Neuronal stem cell (in vitro differentiated cells): ENCODE data around the gene PITX2. TPM values are rescaled to one million over a fixed set of nuclear protein-coding genes. Genes with fewer than 3 reads are reported as not detected.

Experiments used
- DNase-seq: peaks from one replicate; pipeline ENCODE4 v3.0.0-alpha.2; 2013; ENCODE audit warnings: low spot score
- H2AFZ ChIP-seq: one replicate; pipeline ENCODE4 v1.6.1; 2013; ENCODE audit warnings: mild to moderate bottlenecking, low read length, inconsistent platforms
- H2AK5ac ChIP-seq: 2 replicates; pipeline ENCODE4 v1.6.1; 2013; ENCODE audit warnings: low read depth, mild to moderate bottlenecking, inconsistent platforms, low read length, moderate library complexity, mixed read lengths
- H2BK120ac ChIP-seq: 2 replicates; pipeline ENCODE4 v1.6.1; 2013; ENCODE audit warnings: low read depth, mild to moderate bottlenecking, inconsistent platforms, low read length, moderate library complexity, mixed read lengths
- H2BK12ac ChIP-seq: one replicate; pipeline ENCODE4 v1.6.1; 2013; ENCODE audit warnings: low read length, inconsistent platforms
- H2BK15ac ChIP-seq: 2 replicates; pipeline ENCODE4 v1.6.1; 2013; ENCODE audit warnings: mild to moderate bottlenecking, low read length, inconsistent platforms, mixed read lengths
- H2BK5ac ChIP-seq: one replicate; pipeline ENCODE4 v1.6.1; 2013; ENCODE audit warnings: inconsistent platforms, mild to moderate bottlenecking, low read length, moderate library complexity
- H3K14ac ChIP-seq: one replicate; pipeline ENCODE4 v1.6.1; 2013; ENCODE audit warnings: low read length, inconsistent platforms
- H3K18ac ChIP-seq: 2 replicates; pipeline ENCODE4 v1.6.1; 2013; ENCODE audit warnings: low read length, inconsistent platforms
- H3K23ac ChIP-seq: 2 replicates; pipeline ENCODE4 v1.6.1; 2013; ENCODE audit warnings: low read depth, mild to moderate bottlenecking, mixed read lengths, low read length, inconsistent platforms; ENCODE audit not compliant: poor library complexity
- H3K27ac ChIP-seq: replicated peaks from 3 replicates; pipeline ENCODE4 v1.5.1; 2013; ENCODE audit warnings: low read length, inconsistent platforms
- H3K27me3 ChIP-seq, 3 experiments: 2 replicates each; pipeline ENCODE4 v1.6.1; 2013; ENCODE audit warnings: low read length in 3 of 3, mild to moderate bottlenecking in 2 of 3, inconsistent platforms in 1 of 3, low read depth in 1 of 3, mixed read lengths in 1 of 3, moderate library complexity in 1 of 3; ENCODE audit not compliant: control insufficient read depth in 3 of 3, insufficient read depth in 3 of 3
- H3K36me3 ChIP-seq, 2 donors: replicated peaks in 1 of 2; 2 replicates each; pipeline ENCODE4 v1.6.1; 2013; ENCODE audit warnings: low read length in 2 of 2; ENCODE audit not compliant: control insufficient read depth in 2 of 2, insufficient read depth in 2 of 2
- H3K4ac ChIP-seq: 2 replicates; pipeline ENCODE4 v1.6.1; 2013; ENCODE audit warnings: inconsistent platforms, mild to moderate bottlenecking, low read length, moderate library complexity
- H3K4me1 ChIP-seq, 2 donors: 1 replicate in 1 of 2; 2 replicates in 1 of 2; pipeline ENCODE4 v1.6.1; 2013; ENCODE audit warnings: low read length in 2 of 2, low read depth in 1 of 2; ENCODE audit not compliant: control insufficient read depth in 2 of 2, insufficient read depth in 1 of 2
- H3K4me2 ChIP-seq: one replicate; pipeline ENCODE4 v1.6.1; 2013; ENCODE audit warnings: mild to moderate bottlenecking, low read length, inconsistent platforms; ENCODE audit not compliant: insufficient read depth, poor library complexity, severe bottlenecking
- H3K4me3 ChIP-seq, 2 donors: 2 replicates each; pipeline ENCODE4 v1.5.1; 2013; ENCODE audit warnings: low read length in 2 of 2, mild to moderate bottlenecking in 2 of 2, inconsistent platforms in 1 of 2, moderate library complexity in 1 of 2
- H3K79me1 ChIP-seq: one replicate; pipeline ENCODE4 v1.6.1; 2013; ENCODE audit warnings: low read depth, mild to moderate bottlenecking, inconsistent platforms, low read length, moderate library complexity
- H3K9ac ChIP-seq: one replicate; pipeline ENCODE4 v1.6.1; 2013; ENCODE audit warnings: mild to moderate bottlenecking, low read depth, low read length, inconsistent platforms; ENCODE audit not compliant: poor library complexity
- H3K9me3 ChIP-seq, 2 donors: replicated peaks in 1 of 2; 2 replicates each; pipeline versions ENCODE3 to v1.6.1; 2013; ENCODE audit warnings: low read length in 2 of 2, mild to moderate bottlenecking in 2 of 2, inconsistent platforms in 1 of 2, low read depth in 1 of 2, mixed read lengths in 1 of 2, moderate library complexity in 1 of 2; ENCODE audit not compliant: control insufficient read depth in 2 of 2, insufficient read depth in 1 of 2
- H4K8ac ChIP-seq: one replicate; pipeline ENCODE4 v1.6.1; 2013; ENCODE audit warnings: low read depth, mild to moderate bottlenecking, inconsistent platforms, low read length, moderate library complexity
- H4K91ac ChIP-seq: one replicate; pipeline ENCODE4 v1.6.1; 2013; ENCODE audit warnings: low read length, low read depth, mild to moderate bottlenecking, inconsistent platforms; ENCODE audit not compliant: poor library complexity
- WGBS, 2 donors: extraction: QIAGEN DNeasy Blood & Tissue Kit; methylation state at CpG; one replicate each; pipeline ENCODE4 v1.1.7; 2013; ENCODE audit warnings: missing lambda C conversion rate in 2 of 2, mixed read lengths in 1 of 2; ENCODE audit not compliant: insufficient read length in 2 of 2, insufficient replicate concordance in 1 of 2; ENCODE audit errors: extremely low coverage in 2 of 2; 5-methylcytosine and 5-hydroxymethylcytosine counted together
- polyA plus RNA-seq, 2 experiments: library from polyadenylated mRNA; stranded (reverse); fragments of 200-250 nt; gene quantifications; one replicate each; pipeline ENCODE4 v1.2.3, GENCODE V29; 2013

Gene PITX2
- polyA plus RNA-seq (2013, experiment 1 of 2), result not detected
- polyA plus RNA-seq (2013, experiment 2 of 2), result 0.04 TPM

DNA sequence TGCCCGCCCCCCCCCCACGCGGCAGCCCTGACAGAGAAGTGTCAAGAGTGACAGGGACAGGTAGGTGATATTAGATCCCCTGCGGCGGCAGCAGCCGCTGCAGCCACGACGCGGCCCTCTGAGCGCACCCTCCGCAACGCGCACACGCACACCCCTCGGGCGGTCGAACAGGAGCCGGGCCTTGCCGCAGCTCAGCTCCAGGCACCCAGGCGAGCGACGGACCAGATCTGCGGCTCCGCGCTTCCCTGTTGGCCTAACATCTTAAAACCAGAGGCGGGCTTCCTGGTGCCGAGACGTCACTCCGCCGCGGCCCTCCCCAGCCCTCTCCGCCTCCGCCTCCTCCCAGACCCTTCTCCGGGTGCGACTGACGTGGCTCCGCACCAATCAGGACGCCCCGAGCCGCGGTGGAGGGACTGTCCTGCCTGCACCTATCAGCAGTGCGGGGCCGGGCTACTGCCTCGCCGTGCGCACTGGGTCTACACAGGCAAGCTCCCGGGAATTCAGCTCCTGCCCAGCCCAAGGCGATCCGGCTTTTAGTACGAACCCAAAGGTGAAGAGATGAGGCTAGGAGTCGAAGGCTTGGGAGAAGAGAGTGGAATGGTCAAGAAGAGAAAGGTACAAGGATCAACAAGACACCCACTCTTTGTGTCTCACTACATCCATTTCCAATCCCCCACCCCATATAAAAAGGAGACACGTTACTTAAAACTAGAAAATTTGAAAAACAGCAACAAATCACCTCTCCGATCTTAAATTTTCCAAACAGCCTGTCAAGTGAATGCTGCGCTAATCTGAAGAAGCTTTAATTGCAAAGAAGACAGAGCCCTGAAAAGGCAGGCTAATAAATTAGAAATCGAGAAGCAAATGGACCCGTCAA is at the start of gene PITX2:
Gene PITX2, minus strand, starts transcription at position 237 of the 877 bp plus-strand sequence. CDS start 617 bp downstream, outside the sequence.
- Histone ChIP-seq H2BK5ac (peak within 1 kb of the TSS; percentile 31), H3K4me2 (peak within 1 kb of the TSS; percentile 97), H3K4me3 (peak within 1 kb of the TSS; percentile 51 to 80), H3K4ac (no peak within 1 kb of the TSS), H3K27me3 (peaks cover 45 to 100% (median 97%) of the 10 kb centered on the region in 3 experiments), H3K79me1 (no peaks in the 10 kb centered on the region), H3K23ac (peak within 1 kb of the TSS; percentile 100), H3K36me3 (no peaks in the 10 kb centered on the region), H3K27ac (no peak within 1 kb of the TSS), H2BK12ac (no peak within 1 kb of the TSS), H3K4me1 (peaks cover 7 to 15% of the 10 kb centered on the region in 2 donors), H4K91ac (no peak within 1 kb of the TSS), H3K9me3 (peaks cover 0 to 2% of the 10 kb centered on the region in 2 donors), H3K18ac (peak within 1 kb of the TSS; percentile 74), H3K9ac (no peak within 1 kb of the TSS), H4K8ac (no peak within 1 kb of the TSS), H2AFZ (peak within 1 kb of the TSS; percentile 98), H2AK5ac (no peak within 1 kb of the TSS), H2BK120ac (no peak within 1 kb of the TSS), H3K14ac (no peak within 1 kb of the TSS), H2BK15ac (no peak within 1 kb of the TSS)
- DNase-seq, result peak; percentile 93
- WGBS, 2 donors, result no CpG with 5 or more reads among the region's 56 CpGs

DNA sequence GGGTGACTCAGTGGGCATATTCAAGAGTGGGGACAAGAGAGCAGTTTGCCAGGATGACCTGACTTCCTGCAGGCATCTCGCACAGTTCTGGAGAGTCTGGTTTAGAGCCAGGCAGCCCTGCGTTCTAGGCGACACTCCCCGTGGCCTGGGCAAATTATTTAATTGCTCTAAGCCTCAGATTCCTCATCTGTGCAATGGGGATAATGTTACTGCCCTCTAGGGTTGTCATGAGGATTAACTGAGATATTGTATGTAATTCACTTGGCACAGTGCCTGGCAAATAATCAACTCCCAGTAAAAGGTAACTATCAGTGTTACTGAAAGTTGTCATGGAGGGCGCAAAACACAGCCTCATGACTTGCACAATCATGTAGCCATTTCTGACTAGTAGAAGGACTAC is 48.8 kb upstream of the PITX2 start:
- H3K27ac ChIP-seq, result no peak overlapping the region
- no peak overlapping the region for H2BK5ac ChIP-seq
- no peaks in the 10 kb centered on the region for H3K27me3 ChIP-seq
- no peak overlapping the region for H2BK12ac ChIP-seq
- no peak overlapping the region for H2BK15ac ChIP-seq
- no peak overlapping the region for H3K4me3 ChIP-seq
- H2BK120ac ChIP-seq, result no peak overlapping the region
- H2AK5ac ChIP-seq, result no peak overlapping the region
- no CpG with 5 or more reads among the region's 5 CpGs for WGBS, 2 donors
- H4K8ac ChIP-seq, result no peak overlapping the region
- DNase-seq, result no peak
- H3K18ac ChIP-seq, result no peak overlapping the region
- H3K14ac ChIP-seq, result no peak overlapping the region
- H3K4me2 ChIP-seq, result no peak overlapping the region
- no peak overlapping the region for H4K91ac ChIP-seq
- no peaks in the 10 kb centered on the region for H3K9me3 ChIP-seq
- no peak overlapping the region for H2AFZ ChIP-seq
- H3K36me3 ChIP-seq, result no peaks in the 10 kb centered on the region
- H3K4me1 ChIP-seq, result no peaks in the 10 kb centered on the region
- H3K23ac ChIP-seq, result no peak overlapping the region
- H3K4ac ChIP-seq, result no peak overlapping the region
- H3K9ac ChIP-seq, result no peak overlapping the region
- H3K79me1 ChIP-seq, result no peaks in the 10 kb centered on the region

DNA sequence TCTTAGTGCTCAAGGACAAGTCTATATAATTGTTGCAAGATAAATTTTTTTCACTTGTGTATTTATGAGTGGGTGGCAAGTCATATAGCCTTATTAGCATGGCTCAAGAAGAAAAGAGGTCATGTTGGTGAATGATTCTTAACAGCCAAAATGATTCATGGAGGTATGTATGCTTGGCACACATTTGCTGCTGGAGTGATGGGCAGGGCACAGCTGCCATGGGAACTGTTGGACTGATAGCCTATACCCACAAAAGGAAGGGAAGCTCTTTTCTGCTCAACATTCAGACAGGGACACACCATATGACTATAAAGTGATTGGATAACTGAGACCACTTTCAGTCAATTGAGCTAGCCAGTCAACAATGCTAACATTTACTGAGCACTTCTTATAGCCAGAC is 46.8 kb upstream of the PITX2 start:
- Histone ChIP-seq H2AFZ (no peak overlapping the region), H3K9me3 (no peaks in the 10 kb centered on the region), H3K4ac (no peak overlapping the region), H2AK5ac (no peak overlapping the region), H3K79me1 (no peaks in the 10 kb centered on the region), H2BK5ac (no peak overlapping the region), H3K9ac (no peak overlapping the region), H3K4me1 (no peaks in the 10 kb centered on the region), H2BK120ac (no peak overlapping the region), H3K27me3 (no peaks in the 10 kb centered on the region), H3K14ac (no peak overlapping the region), H2BK15ac (no peak overlapping the region), H3K23ac (no peak overlapping the region), H4K8ac (no peak overlapping the region), H3K36me3 (no peaks in the 10 kb centered on the region), H2BK12ac (no peak overlapping the region), H4K91ac (no peak overlapping the region), H3K4me3 (no peak overlapping the region), H3K4me2 (no peak overlapping the region), H3K27ac (no peak overlapping the region), H3K18ac (no peak overlapping the region)
- no peak for DNase-seq

DNA sequence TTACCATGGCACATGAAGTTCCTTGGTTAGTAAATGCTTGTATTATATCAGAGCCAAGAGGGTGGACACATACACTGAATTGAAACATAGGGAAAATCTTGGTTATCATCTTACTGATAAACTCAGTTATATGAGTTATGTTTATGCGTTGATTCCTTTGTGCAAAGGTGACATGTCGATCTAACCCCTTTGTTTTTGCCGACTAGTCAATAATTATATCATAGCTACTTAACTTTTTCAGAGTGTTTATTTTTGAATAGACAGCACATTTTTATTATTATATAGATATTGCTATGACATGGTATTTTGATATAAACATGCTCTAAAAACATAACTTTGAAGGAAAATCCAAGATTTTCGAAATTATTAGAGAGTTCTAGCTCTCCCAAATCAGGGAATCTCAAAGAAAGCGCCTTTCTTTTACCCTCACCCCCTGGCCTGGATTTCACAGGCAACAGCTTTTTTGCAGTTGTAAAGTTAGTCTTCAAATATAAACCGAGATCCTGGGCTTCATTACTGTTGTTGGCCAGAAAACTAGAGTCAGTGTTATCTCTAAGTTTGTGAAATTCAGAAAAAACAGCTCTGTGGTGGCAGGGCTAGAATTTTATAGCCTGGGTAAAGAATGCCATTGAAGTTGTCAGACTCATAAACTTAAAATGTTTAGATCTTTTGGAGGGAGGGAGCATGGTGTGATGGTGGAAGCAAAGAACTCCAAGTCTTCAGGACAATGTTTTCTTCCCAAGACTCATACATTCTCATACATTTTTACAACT is 45.8 kb upstream of the PITX2 start:
- Histone ChIP-seq H3K4me2 (no peak overlapping the region), H2AK5ac (no peak overlapping the region), H2BK5ac (no peak overlapping the region), H4K8ac (no peak overlapping the region), H2BK12ac (no peak overlapping the region), H3K4me1 (peaks cover 0 to 2% of the 10 kb centered on the region in 2 donors), H3K23ac (no peak overlapping the region), H2BK15ac (no peak overlapping the region), H3K27me3 (no peaks in the 10 kb centered on the region), H3K18ac (no peak overlapping the region), H2BK120ac (no peak overlapping the region), H2AFZ (no peak overlapping the region), H4K91ac (no peak overlapping the region), H3K79me1 (no peaks in the 10 kb centered on the region), H3K36me3 (no peaks in the 10 kb centered on the region), H3K14ac (no peak overlapping the region), H3K27ac (no peak overlapping the region), H3K9ac (no peak overlapping the region), H3K4ac (no peak overlapping the region), H3K9me3 (no peaks in the 10 kb centered on the region), H3K4me3 (no peak overlapping the region)
- no peak for DNase-seq
- WGBS, 2 donors, result no CpG with 5 or more reads among the region's 6 CpGs
